CD4-positive, alpha-beta T cell (primary cell): Measurements from ENCODE around the gene PLA2G2D. TPM values are rescaled to one million over a fixed set of nuclear protein-coding genes. Genes with fewer than 3 reads are reported as not detected.
A peak's percentile ranks its signal among the peaks of the same experiment; 100 is the strongest.

Source experiments
- ATAC-seq: fragments of 200-7000 bp; cut with Tn5 transposase; one replicate; pipeline ENCODE4 v1.10.0; 2022; ENCODE audit warnings: mild to moderate bottlenecking; ENCODE audit not compliant: poor library complexity
- CTCF ChIA-PET: fragments of 350-600 bp; sonication (Branson Sonifier 250); formaldehyde crosslinking; loops from one replicate; lab custom pipeline; 2021; ENCODE audit warnings: antibody characterized with exemption, inconsistent platforms; lab: Charles Lee
- POLR2A ChIA-PET: fragments of 350-600 bp; sonication (Branson Sonifier 250); formaldehyde crosslinking; loops from one replicate; lab custom pipeline; 2021; ENCODE audit warnings: antibody characterized with exemption, inconsistent platforms; lab: Charles Lee
- DNase-seq, 14 experiments: peaks; one replicate each; pipeline ENCODE4 v3.0.0-alpha.2; 2013 to 2020; ENCODE audit warnings: mixed read lengths in 2 of 14
- H3K27ac ChIP-seq, 2 donors: one replicate each; pipeline versions ENCODE4 v1.5.1 to v1.7.0; 2013; ENCODE audit warnings: low read length in 2 of 2, low read depth in 1 of 2, mild to moderate bottlenecking in 1 of 2
- H3K27me3 ChIP-seq, 2 experiments: 1 replicate in 1 of 2; 2 replicates in 1 of 2; pipeline versions ENCODE4 v1.6.1 to v1.7.0; 2013; ENCODE audit warnings: low read length in 2 of 2, control low read depth in 1 of 2, mild to moderate bottlenecking in 1 of 2, moderate library complexity in 1 of 2; ENCODE audit not compliant: insufficient read depth in 2 of 2, control insufficient read depth in 1 of 2
- H3K36me3 ChIP-seq: one replicate; pipeline ENCODE4 v1.6.1; 2013; ENCODE audit warnings: low read length, control low read depth; ENCODE audit not compliant: insufficient read depth
- H3K4me1 ChIP-seq: one replicate; pipeline ENCODE4 v1.6.1; 2013; ENCODE audit warnings: low read length, control low read depth; ENCODE audit not compliant: insufficient read depth
- H3K4me3 ChIP-seq: one replicate; pipeline ENCODE4 v1.5.1; 2013; ENCODE audit warnings: mild to moderate bottlenecking, low read length, moderate library complexity
- H3K9me3 ChIP-seq, 2 experiments: 1 replicate in 1 of 2; 2 replicates in 1 of 2; pipeline versions ENCODE4 v1.6.1 to v1.7.0; 2013; ENCODE audit warnings: low read length in 2 of 2, mild to moderate bottlenecking in 2 of 2, control low read depth in 1 of 2, moderate library complexity in 1 of 2; ENCODE audit not compliant: control insufficient read depth in 1 of 2, insufficient read depth in 1 of 2
- H3K27ac Mint-ChIP-seq: one replicate; pipeline ENCODE4 v1.8.0; 2020; ENCODE audit warnings: mixed read lengths
- H3K27me3 Mint-ChIP-seq: one replicate; pipeline ENCODE4 v1.8.0; 2021; ENCODE audit warnings: mixed read lengths
- H3K36me3 Mint-ChIP-seq: one replicate; pipeline ENCODE4 v1.8.0; 2021; ENCODE audit warnings: low read depth, mixed read lengths
- H3K4me1 Mint-ChIP-seq: one replicate; pipeline ENCODE4 v1.8.0; 2021; ENCODE audit warnings: low read depth, mixed read lengths
- H3K4me3 Mint-ChIP-seq: one replicate; pipeline ENCODE4 v1.8.0; 2020; ENCODE audit warnings: mild to moderate bottlenecking, mixed read lengths
- H3K9me3 Mint-ChIP-seq: one replicate; pipeline ENCODE4 v1.8.0; 2020; ENCODE audit warnings: mixed read lengths
- intact Hi-C, 2 experiments: fragments of 100-400 bp; cut with DNase I in 1 of 2; cut with micrococcal nuclease in 1 of 2; formaldehyde crosslinking; loops; one replicate each; pipeline versions ENCODE4 v1.15.1 to v1.9.0; 2023 to 2025; cut with DNase I, micrococcal nuclease
- total RNA-seq, 174 experiments: library from RNA in 2 of 174; stranded (reverse) in 2 of 174; gene quantifications; one replicate each; pipeline ENCODE4 v1.2.3 and lab custom pipeline; 2021 to 2026
- TF ChIP-seq, protein P1 (sequence below): fragments of 200-600 bp; IDR thresholded peaks from one replicate; pipeline ENCODE4 v1.8.0; 2022; ENCODE audit warnings: antibody characterized with exemption, mild to moderate bottlenecking

Gene PLA2G2D
- total RNA-seq, 2 experiments from 2014 or later: not detected

DNA sequence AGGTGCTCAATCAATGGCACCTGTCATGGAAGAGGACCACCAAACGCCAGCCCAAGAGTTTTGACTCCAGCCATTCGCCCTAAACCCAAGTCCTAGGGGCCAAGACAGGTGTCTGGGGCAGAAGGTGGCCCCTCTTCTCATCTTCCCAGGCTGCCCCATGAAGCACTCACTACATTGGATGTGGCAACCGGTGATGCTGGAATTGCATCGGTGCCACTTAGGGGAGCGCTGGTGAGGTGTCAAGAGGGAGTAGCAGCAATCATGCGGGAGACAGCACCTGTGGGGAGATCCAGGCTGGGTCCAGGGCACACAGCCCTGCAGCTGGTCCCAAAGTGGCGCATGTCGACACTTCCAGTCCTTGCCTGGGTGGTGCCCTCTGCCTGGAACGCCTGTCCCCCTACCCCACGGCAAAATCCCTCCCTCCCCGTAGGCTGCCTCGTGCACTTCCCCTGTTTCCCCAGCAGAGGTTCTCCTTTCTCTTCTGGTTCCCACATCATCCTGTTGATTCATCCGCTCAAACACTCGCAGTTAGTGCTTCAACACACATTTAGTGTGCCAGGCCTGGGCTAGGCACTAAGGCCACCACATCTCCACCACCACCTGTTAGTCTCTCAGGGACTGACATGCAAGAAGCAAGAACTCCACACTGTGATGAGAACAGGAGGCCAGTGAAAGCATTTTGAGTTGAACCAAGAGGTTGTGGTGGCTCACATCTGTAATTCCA is 18.5 kb downstream of the PLA2G2D start:
- Histone ChIP-seq H3K27me3 (no peaks in the 10 kb centered on the region), H3K27ac (no peak overlapping the region), H3K9me3 (no peaks in the 10 kb centered on the region), H3K4me3 (no peak overlapping the region), H3K36me3 (no peaks in the 10 kb centered on the region), H3K4me1 (no peaks in the 10 kb centered on the region)
- H3K27me3 Mint-ChIP-seq: no peaks in the 10 kb centered on the region
- DNase-seq (peak in 7 of 14 experiments; percentile 2 to 48 (median 24)), ATAC-seq (no peak)
- POLR2A ChIA-PET: no interaction called here
- intact Hi-C loops: loop anchor here (1.0 to 2.0 kb wide), 2 partner anchors 94 to 95 kb away; no protein-coding TSS in a partner anchor
- H3K27ac Mint-ChIP-seq: no peak overlapping the region
- TF ChIP-seq, protein P1, sequence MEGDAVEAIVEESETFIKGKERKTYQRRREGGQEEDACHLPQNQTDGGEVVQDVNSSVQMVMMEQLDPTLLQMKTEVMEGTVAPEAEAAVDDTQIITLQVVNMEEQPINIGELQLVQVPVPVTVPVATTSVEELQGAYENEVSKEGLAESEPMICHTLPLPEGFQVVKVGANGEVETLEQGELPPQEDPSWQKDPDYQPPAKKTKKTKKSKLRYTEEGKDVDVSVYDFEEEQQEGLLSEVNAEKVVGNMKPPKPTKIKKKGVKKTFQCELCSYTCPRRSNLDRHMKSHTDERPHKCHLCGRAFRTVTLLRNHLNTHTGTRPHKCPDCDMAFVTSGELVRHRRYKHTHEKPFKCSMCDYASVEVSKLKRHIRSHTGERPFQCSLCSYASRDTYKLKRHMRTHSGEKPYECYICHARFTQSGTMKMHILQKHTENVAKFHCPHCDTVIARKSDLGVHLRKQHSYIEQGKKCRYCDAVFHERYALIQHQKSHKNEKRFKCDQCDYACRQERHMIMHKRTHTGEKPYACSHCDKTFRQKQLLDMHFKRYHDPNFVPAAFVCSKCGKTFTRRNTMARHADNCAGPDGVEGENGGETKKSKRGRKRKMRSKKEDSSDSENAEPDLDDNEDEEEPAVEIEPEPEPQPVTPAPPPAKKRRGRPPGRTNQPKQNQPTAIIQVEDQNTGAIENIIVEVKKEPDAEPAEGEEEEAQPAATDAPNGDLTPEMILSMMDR: peak; percentile 29
- H3K9me3 Mint-ChIP-seq: no peaks in the 10 kb centered on the region
- no peak overlapping the region for H3K4me3 Mint-ChIP-seq
- H3K4me1 Mint-ChIP-seq: no peaks in the 10 kb centered on the region
- no peaks in the 10 kb centered on the region for H3K36me3 Mint-ChIP-seq
- CTCF ChIA-PET: no interaction called here

- Mint-ChIP-seq H3K4me3 (no peak overlapping the region), H3K4me1 (no peaks in the 10 kb centered on the region), H3K27ac (no peak overlapping the region), H3K27me3 (no peaks in the 10 kb centered on the region), H3K36me3 (no peaks in the 10 kb centered on the region), H3K9me3 (no peaks in the 10 kb centered on the region)
- intact Hi-C loops: no loop called here
- Histone ChIP-seq H3K36me3 (no peaks in the 10 kb centered on the region), H3K9me3 (no peaks in the 10 kb centered on the region), H3K27ac (no peak overlapping the region), H3K4me1 (no peaks in the 10 kb centered on the region), H3K4me3 (no peak overlapping the region), H3K27me3 (no peaks in the 10 kb centered on the region)
- ChIA-PET CTCF (no interaction called here), POLR2A (no interaction called here)
- TF ChIP-seq, protein P1: no peak
- ATAC-seq (no peak), DNase-seq (no peak)
These were observed 19.8 kb downstream of the PLA2G2D start for GRCh38 chr1:20099533-20099932.

GRCh38 chr1:20096840-20097447 is 22.4 kb downstream of the PLA2G2D start:
- ChIA-PET POLR2A (no interaction called here), CTCF (interaction anchor here (0.6 kb wide), 1 partner anchor 378 kb away, joined by 3 read pairs; no protein-coding TSS in a partner anchor)
- Histone ChIP-seq H3K36me3 (no peaks in the 10 kb centered on the region), H3K9me3 (no peaks in the 10 kb centered on the region), H3K4me1 (no peaks in the 10 kb centered on the region), H3K4me3 (no peak overlapping the region), H3K27ac (no peak overlapping the region), H3K27me3 (peaks cover 0 to 4% of the 10 kb centered on the region in 2 experiments)
- TF ChIP-seq, protein P1: no peak
- intact Hi-C loops: no loop called here
- H3K4me3 Mint-ChIP-seq: no peak overlapping the region
- H3K36me3 Mint-ChIP-seq: no peaks in the 10 kb centered on the region
- H3K27ac Mint-ChIP-seq: no peak overlapping the region
- DNase-seq (no peak), ATAC-seq (no peak)
- no peaks in the 10 kb centered on the region for H3K4me1 Mint-ChIP-seq
- peaks cover 8% of the 10 kb centered on the region for H3K27me3 Mint-ChIP-seq
- H3K9me3 Mint-ChIP-seq: no peaks in the 10 kb centered on the region
